ENCODE data around the gene CFAP74. TPM values are rescaled to one million over a fixed set of nuclear protein-coding genes. Genes with fewer than 3 reads are reported as not detected.
A peak's percentile ranks its signal among the peaks of the same experiment; 100 is the strongest.

Gene CFAP74
- total RNA-seq, 2 experiments from 2014 or later: not detected

DNA sequence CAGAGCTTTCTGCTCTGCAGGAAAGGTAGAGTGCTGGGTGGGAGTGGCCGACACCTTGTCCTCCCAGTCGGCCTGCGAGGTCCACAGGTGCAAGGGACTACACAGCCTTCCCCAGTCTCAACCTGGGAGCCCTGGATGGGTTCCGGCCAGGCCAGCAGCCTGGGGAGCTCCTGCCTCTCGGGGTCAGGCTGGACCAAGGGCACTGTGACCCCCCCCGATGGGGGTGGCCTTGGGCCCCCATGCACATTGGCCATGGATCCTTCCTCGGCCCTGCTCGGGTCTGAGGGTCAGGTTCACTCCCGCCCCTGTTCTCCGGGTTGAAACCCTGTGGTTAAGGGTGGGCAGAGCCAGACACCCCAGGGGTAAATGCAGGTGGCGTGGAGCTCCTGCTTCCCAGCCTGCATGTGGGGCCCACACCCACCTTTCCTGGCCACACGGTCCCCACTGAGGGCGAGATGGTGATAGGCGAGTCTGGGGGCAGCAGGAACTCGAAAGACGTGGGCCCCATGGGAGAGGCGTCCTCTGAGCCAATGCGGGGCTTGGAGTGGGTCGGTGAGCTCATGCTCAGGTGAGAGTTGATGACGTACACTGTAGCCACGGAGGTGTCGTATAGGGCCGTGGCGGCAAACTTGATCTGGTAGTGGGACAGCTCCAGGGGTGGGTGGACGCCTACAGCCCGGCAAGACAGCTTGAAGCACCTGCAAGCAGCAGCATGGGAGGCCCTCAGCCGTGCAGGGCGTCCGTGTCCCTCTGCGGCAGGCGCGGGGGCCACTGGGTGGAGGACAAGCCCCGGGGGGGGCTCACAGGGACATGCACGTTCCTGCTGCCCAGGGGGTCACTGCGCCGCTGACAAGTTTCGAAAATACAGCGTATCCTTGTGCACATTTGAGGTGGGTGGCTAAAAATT, 73.7 kb downstream of the CFAP74 start:
- ATAC-seq (ENCODE audit: poor library complexity) (no peak), DNase-seq (no peak)
- Histone ChIP-seq H3K27ac (ENCODE audit: low read depth in 1 of 2, low read length in 2 of 2) (no peak overlapping the region), H3K36me3 (ENCODE audit: insufficient read depth, low read length) (no peaks in the 10 kb centered on the region), H3K4me3 (ENCODE audit: low read length) (no peak overlapping the region), H3K9me3 (ENCODE audit: control insufficient read depth in 1 of 2, insufficient read depth in 1 of 2, low read length in 2 of 2) (no peaks in the 10 kb centered on the region), H3K27me3 (ENCODE audit: control insufficient read depth in 1 of 2, insufficient read depth in 2 of 2, low read length in 2 of 2) (no peaks in the 10 kb centered on the region), H3K4me1 (ENCODE audit: insufficient read depth, low read length) (no peaks in the 10 kb centered on the region)
- Mint-ChIP-seq H3K9me3 (no peaks in the 10 kb centered on the region), H3K27me3 (no peaks in the 10 kb centered on the region), H3K4me3 (no peak overlapping the region), H3K4me1 (ENCODE audit: low read depth) (no peaks in the 10 kb centered on the region), H3K36me3 (ENCODE audit: low read depth) (no peaks in the 10 kb centered on the region), H3K27ac (no peak overlapping the region)
- POLR2A ChIA-PET: no interaction called here
- intact Hi-C loops (cut with DNase I, micrococcal nuclease): no loop called here
- TF ChIP-seq, protein P1, sequence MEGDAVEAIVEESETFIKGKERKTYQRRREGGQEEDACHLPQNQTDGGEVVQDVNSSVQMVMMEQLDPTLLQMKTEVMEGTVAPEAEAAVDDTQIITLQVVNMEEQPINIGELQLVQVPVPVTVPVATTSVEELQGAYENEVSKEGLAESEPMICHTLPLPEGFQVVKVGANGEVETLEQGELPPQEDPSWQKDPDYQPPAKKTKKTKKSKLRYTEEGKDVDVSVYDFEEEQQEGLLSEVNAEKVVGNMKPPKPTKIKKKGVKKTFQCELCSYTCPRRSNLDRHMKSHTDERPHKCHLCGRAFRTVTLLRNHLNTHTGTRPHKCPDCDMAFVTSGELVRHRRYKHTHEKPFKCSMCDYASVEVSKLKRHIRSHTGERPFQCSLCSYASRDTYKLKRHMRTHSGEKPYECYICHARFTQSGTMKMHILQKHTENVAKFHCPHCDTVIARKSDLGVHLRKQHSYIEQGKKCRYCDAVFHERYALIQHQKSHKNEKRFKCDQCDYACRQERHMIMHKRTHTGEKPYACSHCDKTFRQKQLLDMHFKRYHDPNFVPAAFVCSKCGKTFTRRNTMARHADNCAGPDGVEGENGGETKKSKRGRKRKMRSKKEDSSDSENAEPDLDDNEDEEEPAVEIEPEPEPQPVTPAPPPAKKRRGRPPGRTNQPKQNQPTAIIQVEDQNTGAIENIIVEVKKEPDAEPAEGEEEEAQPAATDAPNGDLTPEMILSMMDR (IDR thresholded peaks at IDR 0.05): no peak
- CTCF ChIA-PET: no interaction called here

DNA sequence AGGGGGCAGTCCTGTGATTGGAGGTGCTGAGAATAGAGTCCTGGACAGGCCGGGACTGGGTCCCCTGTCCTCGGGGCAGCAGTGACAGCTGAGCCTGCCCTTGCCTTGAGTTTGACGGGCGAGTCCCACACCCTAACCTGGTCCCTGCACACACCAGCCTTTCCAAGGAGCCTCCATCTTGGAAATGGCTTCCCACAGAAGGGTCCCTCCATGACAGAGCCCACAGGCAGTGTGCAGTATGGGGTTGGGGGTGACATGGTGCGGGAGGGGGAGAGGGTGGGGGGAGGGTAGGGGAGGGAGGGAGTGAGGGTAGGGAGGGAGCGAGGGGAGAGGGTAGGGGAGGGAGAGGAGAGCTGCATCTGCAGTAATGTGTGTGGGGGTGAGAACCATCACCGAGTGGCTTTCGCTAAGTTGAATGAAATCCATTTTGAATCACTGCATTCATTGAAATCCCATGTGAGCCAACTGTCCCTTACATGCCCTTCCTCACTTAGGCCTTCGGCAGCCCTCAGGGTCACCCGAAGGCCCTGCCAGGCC, 74.4 kb downstream of the CFAP74 start:
- CTCF ChIA-PET: no interaction called here
- Mint-ChIP-seq H3K27ac (no peak overlapping the region), H3K4me1 (ENCODE audit: low read depth) (no peaks in the 10 kb centered on the region), H3K36me3 (ENCODE audit: low read depth) (no peaks in the 10 kb centered on the region), H3K27me3 (no peaks in the 10 kb centered on the region), H3K9me3 (no peaks in the 10 kb centered on the region), H3K4me3 (no peak overlapping the region)
- POLR2A ChIA-PET: no interaction called here
- ATAC-seq (ENCODE audit: poor library complexity) (no peak), DNase-seq (no peak)
- Histone ChIP-seq H3K27ac (ENCODE audit: low read depth in 1 of 2, low read length in 2 of 2) (no peak overlapping the region), H3K4me3 (ENCODE audit: low read length) (no peak overlapping the region), H3K36me3 (ENCODE audit: insufficient read depth, low read length) (no peaks in the 10 kb centered on the region), H3K9me3 (ENCODE audit: control insufficient read depth in 1 of 2, insufficient read depth in 1 of 2, low read length in 2 of 2) (no peaks in the 10 kb centered on the region), H3K27me3 (ENCODE audit: control insufficient read depth in 1 of 2, insufficient read depth in 2 of 2, low read length in 2 of 2) (no peaks in the 10 kb centered on the region), H3K4me1 (ENCODE audit: insufficient read depth, low read length) (no peaks in the 10 kb centered on the region)
- intact Hi-C loops (cut with DNase I, micrococcal nuclease): no loop called here
- TF ChIP-seq, protein P1 (IDR thresholded peaks at IDR 0.05): no peak

DNA sequence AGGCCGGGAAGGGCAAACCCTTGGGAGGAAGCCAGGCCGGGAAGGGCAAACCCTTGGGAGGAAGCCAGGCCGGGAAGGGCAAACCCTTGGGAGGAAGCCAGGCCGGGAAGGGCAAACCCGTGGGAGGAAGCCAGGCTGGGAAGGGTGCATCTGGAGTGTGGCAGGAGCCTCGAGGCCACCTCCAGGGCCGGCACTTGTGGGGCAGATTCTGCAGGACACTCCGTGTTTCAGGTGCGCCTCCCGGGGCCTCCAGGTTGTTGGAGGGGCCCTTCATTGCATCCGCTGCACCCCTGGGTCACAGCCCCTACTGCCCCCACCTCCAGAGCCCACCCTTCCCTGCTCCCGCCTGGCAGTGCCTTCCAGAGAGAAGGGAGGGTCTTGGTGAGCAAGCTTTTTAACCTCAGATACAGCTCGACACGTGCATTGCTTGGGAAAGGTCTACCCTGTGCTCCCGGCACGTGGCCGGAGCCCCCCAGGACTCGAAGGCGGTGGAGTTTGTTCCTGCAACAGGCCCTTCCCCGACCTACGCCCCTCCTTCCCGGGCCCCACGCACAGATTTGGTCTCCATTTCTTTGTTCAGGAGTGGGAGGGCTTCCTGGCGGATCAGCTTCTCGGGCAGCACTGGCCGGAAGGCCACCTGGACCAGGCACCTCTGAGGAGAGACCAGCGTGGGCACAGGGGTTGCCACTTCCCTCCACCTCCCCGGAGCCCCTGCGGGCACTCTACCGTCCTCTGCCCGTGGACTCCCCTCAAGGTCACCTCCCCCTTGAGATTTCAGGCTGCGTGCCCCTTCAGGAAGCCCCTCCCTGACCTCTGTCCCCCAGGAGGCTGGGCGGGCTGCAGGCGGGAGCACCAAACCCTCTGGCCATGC, 75.1 kb downstream of the CFAP74 start:
- DNase-seq (peak in 1 of 14 experiments; percentile 5), ATAC-seq (ENCODE audit: poor library complexity) (no peak)
- Mint-ChIP-seq H3K36me3 (ENCODE audit: low read depth) (no peaks in the 10 kb centered on the region), H3K4me1 (ENCODE audit: low read depth) (no peaks in the 10 kb centered on the region), H3K4me3 (no peak overlapping the region), H3K27me3 (no peaks in the 10 kb centered on the region), H3K27ac (no peak overlapping the region), H3K9me3 (no peaks in the 10 kb centered on the region)
- ChIA-PET CTCF (no interaction called here), POLR2A (no interaction called here)
- H3K9me3 ChIP-seq (ENCODE audit: control insufficient read depth in 1 of 2, insufficient read depth in 1 of 2, low read length in 2 of 2): no peaks in the 10 kb centered on the region
- H3K27me3 ChIP-seq (ENCODE audit: control insufficient read depth in 1 of 2, insufficient read depth in 2 of 2, low read length in 2 of 2): no peaks in the 10 kb centered on the region
- no peak overlapping the region for H3K4me3 ChIP-seq (ENCODE audit: low read length)
- no peak overlapping the region for H3K27ac ChIP-seq (ENCODE audit: low read depth in 1 of 2, low read length in 2 of 2)
- no peaks in the 10 kb centered on the region for H3K36me3 ChIP-seq (ENCODE audit: insufficient read depth, low read length)
- no peaks in the 10 kb centered on the region for H3K4me1 ChIP-seq (ENCODE audit: insufficient read depth, low read length)
- TF ChIP-seq, protein P1 (IDR thresholded peaks at IDR 0.05): no peak
- intact Hi-C loops (cut with DNase I, micrococcal nuclease): no loop called here
